Epithelial cell of prostate (primary cell): Measurements from ENCODE around the gene GATA3.

ENCODE experiments used
- DNase-seq: peaks from one replicate; pipeline ENCODE4 v3.0.0-alpha.2; 2011; ENCODE audit warnings: low read depth, low spot score
- H3K27ac ChIP-seq: fragments of 450-650 bp; 2 replicates; pipeline ENCODE4 v1.5.1; 2017; ENCODE audit warnings: mild to moderate bottlenecking

GATA3 gene

GRCh38 chr10:8037199-8037801 is 17.2 kb upstream of the GATA3 start:
- no peak overlapping the region for H3K27ac ChIP-seq
- DNase-seq = no peak

- no peak overlapping the region for H3K27ac ChIP-seq
- no peak for DNase-seq
Measured at GRCh38 chr10:8037941-8038894, 16.3 kb upstream of the GATA3 start.

GRCh38 chr10:8039321-8039881 is 15.1 kb upstream of the GATA3 start:
- no peak for DNase-seq
- no peak overlapping the region for H3K27ac ChIP-seq

- no peak for DNase-seq
- no peak overlapping the region for H3K27ac ChIP-seq
Measured at GRCh38 chr10:8040651-8041050, 13.8 kb upstream of the GATA3 start.

DNA sequence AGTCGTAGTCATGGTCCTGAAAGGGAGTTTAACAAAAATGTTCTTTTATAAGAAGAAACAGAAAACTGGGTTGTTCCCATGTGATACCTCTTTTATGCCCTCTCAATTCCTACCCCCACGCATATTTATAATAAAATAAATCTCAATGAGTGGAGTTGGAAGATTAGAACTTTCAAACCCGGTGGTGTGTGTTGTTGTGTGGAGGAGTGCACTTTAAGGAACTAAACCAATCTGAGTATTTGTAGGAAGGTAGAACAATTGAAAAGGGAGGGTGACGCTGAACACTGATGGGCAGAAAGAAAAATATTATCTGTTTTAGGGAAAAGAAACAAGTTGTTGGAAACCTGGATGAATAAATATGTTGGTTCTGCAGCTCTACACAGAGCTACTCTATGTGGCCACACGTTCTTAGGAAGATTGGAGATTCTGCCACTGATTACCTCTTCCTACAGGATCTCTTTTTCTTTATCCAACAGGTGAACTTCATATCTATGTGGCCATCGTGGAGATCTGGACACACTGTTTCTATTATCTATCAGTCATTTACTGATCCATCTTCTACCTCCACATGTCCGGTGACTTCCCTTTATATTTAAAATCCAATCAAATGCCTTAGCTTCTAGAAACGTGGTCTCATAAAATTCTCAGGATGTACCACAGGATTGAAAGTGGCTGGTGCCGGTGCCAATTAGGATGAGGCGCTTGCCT is 13.1 kb upstream of the GATA3 start:
- no peak overlapping the region for H3K27ac ChIP-seq
- no peak for DNase-seq

GRCh38 chr10:8041992-8042720 is 12.3 kb upstream of the GATA3 start:
- no peak for DNase-seq

DNA sequence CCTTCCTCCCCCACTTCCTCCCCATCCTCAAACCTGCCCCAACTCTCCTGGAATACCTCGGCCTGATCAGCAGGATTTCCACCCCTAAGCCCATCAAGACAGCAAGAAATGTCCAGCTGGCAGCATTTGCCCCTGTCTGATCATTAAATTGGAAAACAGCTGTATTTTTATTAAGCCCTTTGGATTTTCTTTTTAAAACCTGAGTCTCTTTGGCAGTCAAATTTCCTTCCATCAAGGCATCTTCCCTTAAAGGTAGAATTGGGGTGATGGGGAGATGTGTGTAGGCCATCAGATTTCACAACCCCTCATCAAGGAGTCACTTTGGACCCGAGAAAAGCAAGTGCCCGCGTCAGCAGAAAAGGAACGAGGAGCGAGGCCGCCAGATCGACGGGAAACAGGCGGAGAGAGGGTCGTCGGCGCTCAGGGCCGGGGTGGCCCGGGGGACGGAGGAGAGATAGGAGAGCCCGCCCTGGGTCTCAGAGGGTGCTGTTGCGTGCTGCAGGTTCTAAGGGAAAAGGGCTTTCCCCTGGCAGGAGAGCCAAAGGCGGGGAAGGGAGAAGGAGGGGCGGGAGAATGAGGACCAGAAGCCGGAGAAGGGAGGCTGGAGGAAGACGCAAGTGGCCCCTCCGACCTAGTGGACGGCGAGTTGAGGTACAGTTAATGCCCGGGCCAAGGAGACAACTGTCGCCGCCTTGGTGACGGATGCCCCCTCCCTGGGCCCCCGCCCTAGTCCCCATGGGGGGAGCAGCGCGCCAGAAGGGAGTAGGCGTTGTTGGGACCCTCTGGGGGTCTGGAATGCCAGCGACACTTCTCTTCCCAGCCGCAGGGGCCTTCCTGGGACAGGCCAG is 11.5 kb upstream of the GATA3 start:
- H3K27ac ChIP-seq = no peak overlapping the region
- no peak for DNase-seq

More at GRCh38 chr10:8041992-8042720, 12.3 kb upstream of the GATA3 start:
- H3K27ac ChIP-seq = no peak overlapping the region

DNA sequence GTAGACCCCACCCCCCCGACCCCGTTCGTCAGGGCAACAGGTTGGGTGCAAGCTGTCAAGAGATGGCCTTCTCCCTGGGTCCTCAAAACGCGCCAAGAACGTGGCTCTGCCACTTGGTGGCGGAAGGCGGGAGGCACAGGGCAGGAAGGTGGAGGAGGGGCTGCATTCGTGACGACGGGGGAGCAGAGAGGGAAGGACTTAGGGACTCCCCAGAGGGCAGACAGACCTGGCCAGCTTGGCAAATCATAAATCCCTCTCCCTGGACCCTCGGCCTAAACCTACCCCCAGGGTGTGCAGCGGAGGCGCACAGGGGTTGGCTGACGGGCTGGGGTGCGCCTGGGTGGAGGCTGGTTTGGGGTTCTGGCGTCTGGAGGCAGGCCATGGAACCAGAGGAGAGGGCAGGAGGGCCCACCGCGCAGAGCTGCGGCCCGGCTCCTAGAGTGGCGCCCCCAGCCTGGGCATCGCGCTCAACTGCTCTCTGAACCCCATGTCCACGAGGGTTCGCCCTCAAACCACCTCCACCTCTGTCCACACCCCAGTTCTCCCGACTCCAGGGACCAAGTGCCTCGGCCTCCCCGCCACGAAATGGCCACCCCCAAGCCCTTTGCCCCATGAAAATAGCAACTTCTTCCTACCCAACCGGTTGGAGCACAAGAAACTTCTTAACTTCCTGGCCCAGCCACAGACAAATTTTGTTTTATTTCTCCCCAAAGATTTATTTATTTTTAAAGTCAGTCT is 10.8 kb upstream of the GATA3 start:
- no peak for DNase-seq
- H3K27ac ChIP-seq = no peak overlapping the region

DNA sequence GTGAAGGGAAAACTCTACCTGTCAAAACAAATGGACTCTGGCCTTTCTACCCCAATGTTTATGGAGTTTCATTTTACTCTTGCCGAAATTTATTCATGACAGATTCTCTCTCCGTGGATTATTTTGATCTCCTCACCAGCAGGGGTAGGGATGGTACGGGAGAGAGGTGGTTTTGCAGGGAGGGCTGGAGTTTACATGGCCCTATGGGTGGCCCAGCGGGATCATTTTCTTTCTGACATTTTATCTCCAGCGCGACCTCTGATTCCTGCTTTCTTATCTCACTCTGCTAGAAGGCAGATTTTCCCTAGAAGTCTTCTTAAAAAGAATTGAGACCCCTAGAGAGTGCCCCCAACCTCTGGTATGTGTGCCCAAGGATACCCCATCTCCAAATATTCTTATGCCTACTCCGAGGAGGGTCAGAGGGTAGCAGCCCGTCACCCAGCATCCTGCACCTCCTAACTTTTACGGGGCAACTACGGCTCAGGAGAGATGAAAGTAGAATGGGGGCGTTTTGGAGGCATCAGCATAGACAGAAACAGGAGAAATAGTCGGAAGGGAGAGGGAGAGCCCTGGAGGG is 10.1 kb upstream of the GATA3 start:
- H3K27ac ChIP-seq = no peak overlapping the region

GRCh38 chr10:8044908-8045725 is 9.4 kb upstream of the GATA3 start:
- no peak for DNase-seq
- H3K27ac ChIP-seq = no peak overlapping the region

More for the DNA sequence above, 10.1 kb upstream of the GATA3 start:
- DNase-seq = no peak

DNA sequence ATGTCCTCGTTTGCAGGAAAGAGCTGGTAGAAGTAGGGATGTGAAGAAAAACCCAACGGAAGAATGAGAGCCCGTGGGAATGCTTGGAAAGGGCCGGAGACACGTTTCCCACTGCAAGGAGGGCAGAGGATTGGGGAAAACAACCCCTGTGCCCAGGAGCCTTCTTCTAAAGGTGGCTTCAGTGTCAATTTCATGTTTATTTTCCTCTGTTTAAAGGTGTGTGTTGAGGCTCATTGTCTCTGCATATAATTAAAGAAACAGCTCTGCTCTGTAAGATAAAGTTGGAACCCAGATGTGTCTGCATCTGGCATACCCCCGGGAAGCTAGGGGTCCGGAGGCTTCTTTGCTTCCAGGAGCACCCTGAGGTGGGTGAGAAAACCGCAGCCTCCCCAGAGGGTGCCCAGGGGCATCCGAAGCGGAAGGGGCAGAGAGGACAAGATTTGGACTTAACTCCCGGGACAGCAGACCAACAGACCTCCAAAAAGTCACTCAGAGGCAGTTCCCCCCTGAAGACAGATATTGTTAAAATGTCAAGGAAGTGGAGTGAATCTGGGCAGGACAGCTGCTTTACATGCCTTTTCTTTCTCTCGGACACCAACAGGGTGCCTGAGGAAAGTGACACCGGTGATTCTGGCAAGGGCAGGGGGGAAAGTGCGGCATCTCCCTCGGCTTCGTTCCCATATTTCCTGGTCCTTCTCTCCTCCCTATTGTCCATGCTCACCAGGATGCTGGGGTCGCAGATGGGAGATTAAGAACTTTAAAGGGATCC is 8.6 kb upstream of the GATA3 start:
- no peak overlapping the region for H3K27ac ChIP-seq
- no peak for DNase-seq

DNA sequence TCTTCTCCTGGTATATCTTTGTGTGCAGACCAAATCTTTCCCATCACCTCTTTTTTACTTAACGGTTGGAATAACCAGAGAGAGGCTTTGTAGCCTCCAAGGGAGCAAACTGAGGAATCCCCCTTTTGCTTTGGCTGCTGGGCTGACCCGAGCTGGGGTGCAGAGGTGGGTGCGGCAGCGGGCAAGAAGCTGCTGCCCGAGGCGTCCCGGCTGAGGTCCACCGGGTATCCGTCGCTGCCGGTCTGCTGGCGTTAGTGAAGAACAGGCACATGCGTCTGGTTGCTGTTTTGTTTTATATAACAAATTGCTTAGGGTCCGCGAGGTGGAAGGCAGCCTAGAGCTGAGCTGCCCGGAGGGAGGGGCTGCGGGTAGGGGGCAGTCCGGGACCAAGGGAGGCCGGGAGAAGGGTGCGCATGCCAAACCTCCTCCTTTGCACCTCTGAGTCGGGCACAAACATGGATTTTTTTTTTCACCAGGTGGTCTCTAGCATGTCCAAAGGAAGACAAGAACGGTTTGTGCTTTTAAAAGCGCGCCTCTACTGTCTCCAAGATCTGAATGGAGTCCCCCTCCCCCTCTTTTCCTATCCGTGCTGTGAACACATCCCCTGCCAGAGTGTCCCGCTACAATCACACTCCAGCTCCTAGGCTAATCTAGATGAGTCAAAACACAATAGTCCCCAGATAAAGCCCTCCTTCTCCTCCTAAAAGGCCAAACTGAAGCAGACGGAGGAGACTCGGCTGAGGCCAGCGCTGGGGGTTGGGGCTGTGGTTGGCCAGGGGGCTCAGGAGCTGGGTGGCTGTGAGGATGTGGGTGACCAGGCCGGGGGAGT is 6.8 kb upstream of the GATA3 start:
- no peak for DNase-seq
- H3K27ac ChIP-seq = no peak overlapping the region

DNA sequence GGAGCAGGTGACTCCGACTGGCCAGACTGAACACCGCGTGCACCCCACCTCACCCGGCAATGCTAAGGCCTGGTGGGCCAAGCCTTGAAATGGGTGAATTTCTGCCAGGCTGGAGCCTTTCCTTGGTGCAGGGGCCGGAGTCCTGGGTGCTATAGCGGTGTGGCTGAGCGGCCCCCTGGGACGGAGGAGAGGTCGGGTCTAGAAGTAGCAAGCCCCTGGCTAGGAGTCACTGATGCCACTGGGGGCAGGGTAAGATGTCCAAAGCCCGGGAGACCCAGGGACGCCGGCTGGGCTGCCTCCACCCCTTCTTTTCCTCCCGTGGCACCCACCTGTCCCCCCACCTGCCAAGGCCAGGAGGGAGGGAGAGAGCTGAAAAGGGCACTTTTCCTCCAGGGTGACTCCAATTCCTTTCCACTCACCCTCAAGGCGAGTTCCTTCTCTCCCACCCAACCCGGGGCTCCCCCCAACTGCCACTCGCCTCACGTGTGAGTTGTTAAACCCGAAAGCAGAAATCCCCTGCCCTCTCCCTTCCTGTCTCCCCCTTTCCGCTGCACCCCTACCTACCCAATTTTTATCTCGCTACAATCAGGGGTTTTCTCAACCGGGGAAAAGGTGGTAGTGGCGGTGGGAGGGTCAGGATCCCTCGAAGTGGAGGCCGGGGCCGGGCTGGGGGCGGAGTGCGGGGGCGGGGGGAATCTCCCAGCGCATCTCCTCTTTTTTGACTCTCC is 6.0 kb upstream of the GATA3 start:
- H3K27ac ChIP-seq = no peak overlapping the region
- no peak for DNase-seq

DNA sequence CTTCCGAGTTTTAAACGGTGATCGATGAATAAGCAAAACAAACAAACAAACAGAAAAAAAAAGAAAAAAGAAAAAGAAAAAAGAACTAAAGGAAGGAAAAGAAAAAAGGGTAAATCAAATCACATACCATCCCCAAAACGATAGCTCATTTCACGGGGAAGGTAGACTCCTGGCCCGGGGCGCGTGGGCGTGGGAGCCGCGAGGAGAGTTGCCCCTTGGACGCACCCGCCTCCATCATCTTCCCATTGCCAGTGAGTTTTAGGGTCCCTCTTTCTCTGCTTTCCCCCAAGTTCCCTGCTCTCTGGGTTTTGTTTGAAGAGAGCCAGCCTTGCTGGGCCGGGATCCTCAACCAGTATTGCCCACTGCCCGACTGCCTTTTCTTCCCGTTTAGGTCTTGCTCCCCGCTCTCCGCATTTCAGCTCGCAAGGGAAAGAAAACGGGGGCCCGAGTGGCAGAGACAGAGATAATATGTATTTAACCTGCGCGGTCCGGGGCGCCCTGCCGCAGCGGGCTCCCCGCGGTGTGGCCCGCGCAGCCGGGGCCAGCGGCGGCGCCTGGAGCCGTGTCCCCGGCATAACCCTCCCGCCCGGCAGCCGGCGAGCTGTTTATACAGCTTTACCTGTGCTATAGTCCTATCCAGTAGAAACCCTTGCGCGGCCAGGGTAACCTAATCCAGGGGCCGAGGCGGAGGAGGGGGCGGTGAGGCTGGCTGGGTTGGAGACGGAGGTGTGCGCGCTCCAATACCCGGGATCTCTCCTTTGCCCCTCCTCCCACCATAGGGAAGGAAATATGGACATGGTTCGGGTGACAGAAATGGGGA is 5.2 kb upstream of the GATA3 start:
- DNase-seq = no peak
- H3K27ac ChIP-seq = peak overlapping the region; percentile 49
